H1 (cell line): ENCODE results near the gene FBP1.

Source experiments
- CHD2 ChIP-seq: IDR thresholded peaks from 2 replicates; pipeline ENCODE4 v1.6.1; 2012; ENCODE audit warnings: low read length, improper control_type of control experiment
- CTBP2 ChIP-seq: IDR thresholded peaks from 2 replicates; pipeline ENCODE4 v1.7.0; 2011; ENCODE audit warnings: borderline replicate concordance, mild to moderate bottlenecking, moderate library complexity, mixed read lengths, low read length; ENCODE audit not compliant: insufficient read depth, insufficient read length
- CTCF ChIP-seq, 3 experiments: IDR thresholded peaks; 1 replicate in 2 of 3; 2 replicates in 1 of 3; pipeline versions ENCODE4 v1.5.1 to v1.6.1; 2011; ENCODE audit warnings: low read length in 3 of 3, mild to moderate bottlenecking in 3 of 3, inconsistent platforms in 2 of 3, low read depth in 1 of 3, moderate library complexity in 1 of 3; ENCODE audit not compliant: insufficient read depth in 1 of 3; ENCODE audit errors: control extremely low read depth in 1 of 3
- EZH2 ChIP-seq: fragments of 200-600 bp; sonication (generic); IDR thresholded peaks from 2 replicates; pipeline ENCODE4 v1.7.1; 2012; ENCODE audit warnings: low read depth, mild to moderate bottlenecking, moderate library complexity, low read length, inconsistent platforms; ENCODE audit not compliant: severe bottlenecking
- GTF2F1 ChIP-seq: IDR thresholded peaks from 2 replicates; pipeline ENCODE4 v1.6.1; 2012; ENCODE audit warnings: low read depth, low read length, improper control_type of control experiment, borderline replicate concordance
- JUND ChIP-seq: IDR thresholded peaks from 2 replicates; pipeline ENCODE4 v1.6.1; 2011; ENCODE audit warnings: mild to moderate bottlenecking, improper control_type of control experiment, low read length
- MAFK ChIP-seq: IDR thresholded peaks from 2 replicates; pipeline ENCODE4 v1.6.1; 2012; ENCODE audit warnings: low read depth, mild to moderate bottlenecking, improper control_type of control experiment, low read length
- POLR2AphosphoS5 ChIP-seq: IDR thresholded peaks from 2 replicates; pipeline ENCODE4 v1.6.1; 2011; ENCODE audit warnings: low read depth, low read length
- RFX5 ChIP-seq: IDR thresholded peaks from 2 replicates; pipeline ENCODE4 v1.6.1; 2011; ENCODE audit warnings: low read depth, low read length, improper control_type of control experiment, borderline replicate concordance
- USF2 ChIP-seq: IDR thresholded peaks from 2 replicates; pipeline ENCODE4 v1.6.1; 2011; ENCODE audit warnings: low read length, improper control_type of control experiment
- YY1 ChIP-seq: IDR thresholded peaks from 2 replicates; pipeline ENCODE4 v1.6.1; 2011; ENCODE audit warnings: low read depth, mild to moderate bottlenecking, low read length
- ZNF274 ChIP-seq: IDR thresholded peaks from 2 replicates; pipeline ENCODE4 v1.7.0; 2012; ENCODE audit warnings: low read length, borderline replicate concordance; ENCODE audit errors: extremely low read depth

DNA sequence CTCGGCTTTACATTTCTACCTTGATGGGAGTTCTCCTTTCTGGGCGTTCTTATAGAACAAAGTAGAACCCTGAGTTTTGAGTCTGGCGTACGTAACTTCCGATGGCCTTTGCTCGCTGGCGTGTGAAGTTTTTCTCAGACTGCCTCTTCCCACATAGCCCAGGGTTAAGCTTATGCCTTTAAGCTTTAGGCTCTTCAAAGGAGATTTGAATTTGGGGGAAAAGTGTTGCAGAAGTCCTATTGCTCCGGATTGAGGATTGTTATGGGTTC is 32.0 kb downstream of the FBP1 start:
- TF ChIP-seq CTCF (IDR thresholded peaks at IDR 0.05; ENCODE audit: control extremely low read depth in 1 of 3, insufficient read depth in 1 of 3, low read depth in 1 of 3, low read length in 3 of 3) (no peak), GTF2F1 (no peak), USF2 (no peak), ZNF274 (no peak), MAFK (no peak), YY1 (no peak), POLR2AphosphoS5 (no peak), JUND (no peak), RFX5 (no peak), EZH2 (no peak), CHD2 (no peak), CTBP2 (no peak)
